GM19397 (cell line): ENCODE results near the gene FBLN2.

Source experiments
- ATAC-seq: cut with Tn5 transposase; IDR thresholded peaks from one replicate; pipeline ENCODE4 v1.9.1; 2021; ENCODE audit warnings: mild to moderate bottlenecking, moderate library complexity; ENCODE audit not compliant: unreplicated experiment

The FBLN2 gene

DNA sequence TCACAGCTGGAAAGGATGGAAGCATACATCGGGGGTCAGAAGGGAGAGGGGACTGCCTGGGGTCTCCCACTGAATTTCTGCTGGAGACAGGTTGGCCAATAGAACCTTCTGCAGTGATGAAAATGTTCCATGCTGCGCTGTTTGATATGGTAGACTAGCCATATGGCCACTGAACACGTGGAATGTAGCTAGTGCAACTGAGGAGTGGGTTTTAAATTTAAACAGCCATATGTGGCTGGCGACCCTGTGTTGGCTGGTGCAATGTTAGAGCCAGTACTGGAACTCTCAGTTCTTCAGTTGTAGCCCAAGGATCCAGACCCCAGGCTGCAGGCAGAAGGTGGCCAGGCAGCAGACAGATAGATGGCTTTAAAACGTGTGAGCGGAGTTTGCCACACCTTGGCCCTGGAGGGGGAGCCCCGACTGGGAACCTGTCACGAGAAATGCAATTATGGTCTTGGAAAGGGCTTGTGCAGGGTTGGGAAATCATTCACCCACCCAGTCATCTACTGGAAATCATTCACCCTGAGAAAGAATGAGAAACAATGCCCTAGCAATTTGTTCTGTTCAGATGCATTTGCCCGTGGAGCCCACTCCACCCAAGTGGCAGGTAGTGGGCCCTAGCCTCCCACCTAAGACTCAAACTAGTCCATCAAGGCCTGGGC, 127.6 kb downstream of the FBLN2 start:
- no peak for ATAC-seq

- no peak for ATAC-seq
Observed at GRCh38 chr3:13677272-13677671, 128.3 kb downstream of the FBLN2 start.

DNA sequence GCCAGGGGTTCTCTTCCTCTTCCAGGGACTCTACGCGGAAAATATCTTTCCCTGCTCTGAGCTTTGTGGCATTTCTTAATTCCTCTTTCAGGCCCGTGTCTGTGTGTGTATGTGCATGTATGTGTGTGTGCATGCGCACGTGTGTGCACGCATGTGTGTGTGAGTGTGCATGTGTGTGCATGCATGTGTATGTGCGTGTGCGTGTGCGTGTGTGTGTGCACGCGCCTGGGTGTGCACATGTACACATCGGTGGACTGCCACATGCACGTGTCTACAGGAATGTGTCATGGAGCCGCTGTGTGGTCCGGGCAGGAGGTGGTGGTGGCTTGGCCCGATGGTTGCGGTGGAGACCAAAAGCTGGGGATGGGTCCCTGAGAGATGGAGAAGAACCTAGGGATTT, 133.0 kb downstream of the FBLN2 start:
- no peak for ATAC-seq

GRCh38 chr3:13682331-13683013, 133.5 kb downstream of the FBLN2 start:
- ATAC-seq = no peak

DNA sequence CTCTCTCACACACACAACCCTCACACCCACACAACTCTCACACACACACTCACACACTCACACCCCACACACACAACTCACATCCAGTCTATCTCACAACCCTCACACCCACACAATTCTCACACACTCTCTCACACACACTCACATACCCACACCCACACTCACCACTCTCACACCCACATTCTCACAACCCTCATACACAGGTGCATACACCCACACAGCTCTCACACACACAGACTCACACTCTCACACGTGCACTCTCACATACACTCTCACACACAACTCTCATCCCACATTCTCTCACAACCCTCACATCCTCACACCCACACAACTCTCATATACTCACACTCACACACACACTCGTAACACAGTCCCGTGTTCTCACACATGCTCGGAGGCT, 134.4 kb downstream of the FBLN2 start:
- ATAC-seq = no peak

- ATAC-seq = no peak
Observed at GRCh38 chr3:13683772-13684171, 134.8 kb downstream of the FBLN2 start.

DNA sequence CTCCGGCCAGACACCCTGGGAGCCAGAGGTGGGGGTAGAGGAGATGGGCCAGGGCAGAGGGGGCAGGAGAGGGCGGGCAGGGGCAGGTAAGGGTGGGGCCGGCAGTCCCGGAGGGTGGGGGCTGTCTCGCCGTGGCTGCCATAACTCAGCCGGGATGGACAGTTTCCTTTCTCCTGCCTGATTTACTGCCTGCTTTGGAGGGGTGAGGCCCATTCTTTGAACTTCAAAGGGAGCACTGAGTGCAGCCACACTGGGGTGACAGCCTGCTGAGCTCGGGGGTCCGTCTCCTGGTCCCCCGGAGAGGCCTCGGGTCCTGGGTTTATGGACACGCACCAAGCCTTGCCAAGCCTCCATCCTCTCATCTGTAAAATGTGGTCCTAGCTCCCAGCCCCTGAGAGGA, 135.4 kb downstream of the FBLN2 start:
- no peak for ATAC-seq

- ATAC-seq = no peak
Observed at GRCh38 chr3:13684854-13685253, 135.9 kb downstream of the FBLN2 start.

DNA sequence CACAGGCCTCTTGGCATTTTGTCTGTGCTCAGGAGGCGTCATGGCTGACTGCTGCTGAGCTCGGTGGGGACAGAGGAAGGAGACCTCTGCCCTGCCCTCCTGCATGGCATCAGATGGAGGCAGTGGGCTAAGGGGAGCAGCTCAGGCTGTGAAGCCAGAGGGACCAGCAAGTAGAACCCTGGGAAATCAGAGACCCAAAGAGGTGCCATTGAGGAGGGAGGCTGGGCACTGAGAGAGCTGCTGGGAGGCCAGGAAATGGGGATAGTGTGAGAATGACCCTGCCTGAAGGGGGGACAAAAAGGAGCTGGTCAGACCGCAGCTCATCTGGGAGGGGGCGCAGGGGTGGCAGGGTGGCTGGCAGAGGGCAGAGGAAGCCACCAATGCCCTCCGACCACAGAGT, 136.8 kb downstream of the FBLN2 start:
- no peak for ATAC-seq

- no peak for ATAC-seq
Observed at GRCh38 chr3:13686367-13687160, 137.6 kb downstream of the FBLN2 start.

DNA sequence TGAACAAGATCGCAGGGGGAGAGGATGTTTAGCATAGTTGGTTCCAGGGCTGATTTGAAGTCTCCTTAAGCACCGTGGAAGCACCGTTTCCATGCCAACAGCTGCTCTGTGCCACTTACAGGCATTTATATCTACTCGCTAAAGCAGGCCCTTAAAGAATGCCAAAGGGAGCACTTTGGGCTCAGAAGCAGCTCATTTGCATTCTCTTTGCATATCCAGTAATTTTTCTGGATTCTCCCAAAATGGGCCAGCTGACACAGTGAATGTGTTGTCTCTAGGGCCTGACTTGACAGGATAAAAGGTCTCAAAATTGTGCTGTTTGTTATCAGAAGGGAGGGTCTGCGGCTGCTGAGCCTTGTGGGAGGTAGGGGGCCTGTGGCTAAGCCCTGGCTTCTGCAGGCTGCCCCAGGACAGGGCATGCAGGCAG, 138.6 kb downstream of the FBLN2 start:
- no peak for ATAC-seq
